Measurements from ENCODE around the gene SPON1.

The SPON1 gene

GRCh38 chr11:13999704-14000103, 37.2 kb downstream of the SPON1 start:
- no peak for TF ChIP-seq CTCF (IDR thresholded peaks at IDR 0.05; ENCODE audit: insufficient read depth, low read depth, low read length, missing control alignments)
- no peak overlapping the region for H3K4me3 ChIP-seq (ENCODE audit: low read length)
- no peak for DNase-seq (ENCODE audit: low read depth)

GRCh38 chr11:14001597-14001996, 39.1 kb downstream of the SPON1 start:
- H3K4me3 ChIP-seq (ENCODE audit: low read length): no peak overlapping the region
- TF ChIP-seq CTCF (IDR thresholded peaks at IDR 0.05; ENCODE audit: insufficient read depth, low read depth, low read length, missing control alignments): no peak
- no peak for DNase-seq (ENCODE audit: low read depth)

- no peak overlapping the region for H3K4me3 ChIP-seq (ENCODE audit: low read length)
- no peak for TF ChIP-seq CTCF (IDR thresholded peaks at IDR 0.05; ENCODE audit: insufficient read depth, low read depth, low read length, missing control alignments)
- no peak for DNase-seq (ENCODE audit: low read depth)
Measured at GRCh38 chr11:14007566-14007965, 45.0 kb downstream of the SPON1 start.

DNA sequence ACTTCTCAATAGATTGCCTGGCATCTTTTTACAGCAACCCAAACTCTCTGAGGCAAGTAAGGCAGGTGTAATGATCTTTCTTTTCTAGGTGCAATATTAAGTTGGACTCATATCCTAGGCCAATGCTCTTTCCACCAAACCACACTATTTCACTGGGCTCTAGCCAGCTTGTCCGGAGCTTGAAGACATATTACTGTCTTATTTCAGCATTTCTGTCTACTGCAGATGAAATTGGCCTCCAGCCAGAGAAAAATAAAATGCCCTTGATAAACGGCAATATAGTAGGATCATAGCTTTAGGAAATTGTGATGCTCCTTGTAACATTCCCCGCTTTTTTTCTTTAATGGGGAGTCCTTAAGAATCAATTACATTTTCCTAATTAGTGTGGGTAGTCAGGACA, 48.1 kb downstream of the SPON1 start:
- no peak overlapping the region for H3K4me3 ChIP-seq (ENCODE audit: low read length)
- TF ChIP-seq CTCF (IDR thresholded peaks at IDR 0.05; ENCODE audit: insufficient read depth, low read depth, low read length, missing control alignments): no peak
- DNase-seq (ENCODE audit: low read depth): no peak

DNA sequence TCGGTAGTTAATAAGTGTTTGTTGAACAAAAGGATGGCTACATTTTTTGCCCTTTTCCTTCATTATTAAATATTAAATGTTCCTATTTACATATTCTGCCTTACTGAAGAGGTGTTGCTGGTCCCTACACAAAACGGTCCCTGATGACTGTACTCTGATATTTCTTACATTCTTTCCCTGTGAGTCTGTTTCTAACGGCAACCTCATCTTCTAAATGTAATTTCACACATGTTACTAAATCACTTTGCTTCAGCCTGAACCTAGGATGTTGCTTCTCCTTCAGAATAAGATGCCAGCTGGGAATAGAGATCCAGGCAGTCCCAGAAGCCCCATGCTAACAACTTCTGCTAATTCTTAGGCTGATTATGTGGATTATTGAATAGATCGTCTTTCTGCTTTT, 50.3 kb downstream of the SPON1 start:
- DNase-seq (ENCODE audit: low read depth): no peak
- no peak overlapping the region for H3K4me3 ChIP-seq (ENCODE audit: low read length)
- no peak for TF ChIP-seq CTCF (IDR thresholded peaks at IDR 0.05; ENCODE audit: insufficient read depth, low read depth, low read length, missing control alignments)

DNA sequence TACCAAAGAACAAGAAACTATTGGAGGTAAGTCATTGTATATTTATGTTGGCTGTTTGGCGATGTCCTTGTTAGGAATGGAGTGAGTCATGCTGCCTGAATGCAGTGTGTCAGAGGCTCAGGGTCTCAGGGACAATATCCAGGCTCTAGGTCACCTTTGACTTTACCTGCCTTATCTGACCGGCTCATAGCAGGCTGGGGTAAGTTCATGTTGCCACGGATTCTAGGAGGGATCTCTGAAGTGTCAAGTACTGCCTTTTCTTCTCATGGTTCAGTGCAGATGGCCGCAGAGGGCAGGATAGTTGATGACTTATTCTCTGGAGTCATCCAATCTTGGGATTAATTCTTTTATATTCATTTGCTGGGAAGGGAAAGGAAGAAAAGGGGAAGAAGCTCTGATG, 53.2 kb downstream of the SPON1 start:
- peak; percentile 51 for DNase-seq (ENCODE audit: low read depth)
- no peak for TF ChIP-seq CTCF (IDR thresholded peaks at IDR 0.05; ENCODE audit: insufficient read depth, low read depth, low read length, missing control alignments)

GRCh38 chr11:14018441-14018840, 55.9 kb downstream of the SPON1 start:
- TF ChIP-seq CTCF (IDR thresholded peaks at IDR 0.05; ENCODE audit: insufficient read depth, low read depth, low read length, missing control alignments): no peak
- no peak for DNase-seq (ENCODE audit: low read depth)
- no peak overlapping the region for H3K4me3 ChIP-seq (ENCODE audit: low read length)

More for the DNA sequence above, 53.2 kb downstream of the SPON1 start:
- no peak overlapping the region for H3K4me3 ChIP-seq (ENCODE audit: low read length)

All from epithelial cell of esophagus (primary cell).